SK-N-MC (cell line): Measurements from ENCODE around the gene AGO3.

Experiments used
- DNase-seq: peaks from one replicate; pipeline ENCODE4 v3.0.0-alpha.2; 2011; ENCODE audit warnings: low read depth, low spot score
- H3K27ac ChIP-seq: fragments of 200-600 bp; sonication (generic); 2 replicates; pipeline ENCODE4 v1.5.1; 2016; ENCODE audit warnings: mixed run types
- H3K36me3 ChIP-seq: fragments of 200-600 bp; sonication (generic); 2 replicates; pipeline ENCODE4 v1.6.1; 2017; ENCODE audit warnings: antibody characterized with exemption, low read length, mixed read lengths; ENCODE audit not compliant: insufficient read depth
- H3K4me3 ChIP-seq: fragments of 200-600 bp; sonication (generic); 2 replicates; pipeline ENCODE4 v1.5.1; 2016
- H3K9ac ChIP-seq: fragments of 200-600 bp; sonication (generic); 2 replicates; pipeline ENCODE4 v1.8.0; 2017; ENCODE audit warnings: mixed run types, mixed read lengths; ENCODE audit not compliant: insufficient read length
- H3K9me3 ChIP-seq: fragments of 200-600 bp; sonication (generic); 2 replicates; pipeline ENCODE4 v1.6.1; 2017; ENCODE audit warnings: low read depth, mild to moderate bottlenecking, antibody characterized with exemption, low read length, moderate library complexity, mixed read lengths
- EZH2 ChIP-seq: fragments of 200-600 bp; sonication (generic); IDR thresholded peaks from one replicate; pipeline ENCODE4 v1.6.1; 2017; ENCODE audit warnings: antibody characterized with exemption
- FOXP2 ChIP-seq: optimal IDR thresholded peaks from 2 replicates; pipeline ENCODE3; 2011; ENCODE audit warnings: mild to moderate bottlenecking, moderate library complexity; ENCODE audit not compliant: insufficient read depth; ENCODE audit errors: extremely low read length, control extremely low read depth
- POLR2AphosphoS5 ChIP-seq: IDR thresholded peaks from 2 replicates; pipeline ENCODE4 v1.6.1; 2012; ENCODE audit warnings: mild to moderate bottlenecking, low read depth, low read length, borderline replicate concordance

The AGO3 gene

GRCh38 chr1:36084497-36085115 is 153.7 kb downstream of the AGO3 start:
- Histone ChIP-seq H3K4me3 (peak overlapping the region; percentile 83), H3K9ac (peak overlapping the region; percentile 63), H3K27ac (no peak overlapping the region), H3K9me3 (no peaks in the 10 kb centered on the region), H3K36me3 (no peaks in the 10 kb centered on the region)
- DNase-seq, result no peak
- TF ChIP-seq EZH2 (no peak), FOXP2 (no peak), POLR2AphosphoS5 (no peak)

- Histone ChIP-seq H3K27ac (no peak overlapping the region), H3K36me3 (0 out of 2 replicates have a peak, but pooled peaks cover 1% of the 10 kb centered on the region), H3K4me3 (no peak overlapping the region), H3K9me3 (no peaks in the 10 kb centered on the region), H3K9ac (no peak overlapping the region)
- TF ChIP-seq POLR2AphosphoS5 (no peak), EZH2 (no peak), FOXP2 (no peak)
- DNase-seq, result no peak
Observed at GRCh38 chr1:36085126-36085525, 154.2 kb downstream of the AGO3 start.

GRCh38 chr1:36085686-36086526 is 155.0 kb downstream of the AGO3 start:
- Histone ChIP-seq H3K4me3 (no peak overlapping the region), H3K9ac (no peak overlapping the region), H3K9me3 (no peaks in the 10 kb centered on the region), H3K36me3 (peaks cover 5% of the 10 kb centered on the region; the same call in 1 of the 2 replicates), H3K27ac (no peak overlapping the region)
- DNase-seq, result no peak
- TF ChIP-seq EZH2 (no peak), POLR2AphosphoS5 (no peak), FOXP2 (no peak)

GRCh38 chr1:36086529-36087232 is 155.8 kb downstream of the AGO3 start:
- H3K9me3 ChIP-seq, result no peaks in the 10 kb centered on the region
- no peak overlapping the region for H3K4me3 ChIP-seq
- H3K9ac ChIP-seq, result no peak overlapping the region
- TF ChIP-seq FOXP2 (no peak), POLR2AphosphoS5 (no peak), EZH2 (no peak)
- no peak for DNase-seq
- H3K27ac ChIP-seq, result no peak overlapping the region
- peaks cover 12% of the 10 kb centered on the region for H3K36me3 ChIP-seq

- TF ChIP-seq FOXP2 (no peak), EZH2 (no peak), POLR2AphosphoS5 (no peak)
- H3K9ac ChIP-seq, result no peak overlapping the region
- DNase-seq, result no peak
- no peaks in the 10 kb centered on the region for H3K9me3 ChIP-seq
- H3K4me3 ChIP-seq, result peak overlapping the region; percentile 92; the same call in 1 of the 2 replicates
- peaks cover 20% of the 10 kb centered on the region for H3K36me3 ChIP-seq
- H3K27ac ChIP-seq, result no peak overlapping the region
Observed at GRCh38 chr1:36087233-36088123, 156.6 kb downstream of the AGO3 start.

GRCh38 chr1:36088265-36088576 is 157.3 kb downstream of the AGO3 start:
- H3K9me3 ChIP-seq, result no peaks in the 10 kb centered on the region
- H3K4me3 ChIP-seq, result peak overlapping the region; percentile 92
- peaks cover 28% of the 10 kb centered on the region for H3K36me3 ChIP-seq
- TF ChIP-seq POLR2AphosphoS5, result no peak
- no peak for TF ChIP-seq FOXP2
- no peak for TF ChIP-seq EZH2
- H3K9ac ChIP-seq, result peak overlapping the region; percentile 93
- no peak for DNase-seq
- peak overlapping the region; percentile 42 for H3K27ac ChIP-seq

GRCh38 chr1:36088577-36089392 is 157.9 kb downstream of the AGO3 start, which contains the start of gene ADPRS:
Gene ADPRS, plus strand, starts transcription at chr1:36088892. Its CDS starts 13 bp downstream, at chr1:36088905.
- H3K9me3 ChIP-seq, result no peaks in the 10 kb centered on the region
- TF ChIP-seq EZH2, result no peak
- peak; percentile 95 for TF ChIP-seq POLR2AphosphoS5
- H3K9ac ChIP-seq, result peak within 1 kb of the TSS; percentile 93
- H3K4me3 ChIP-seq, result peak within 1 kb of the TSS; percentile 92
- H3K27ac ChIP-seq, result peak within 1 kb of the TSS; percentile 42
- DNase-seq, result peak; percentile 59
- H3K36me3 ChIP-seq, result peaks cover 33% of the 10 kb centered on the region
